HG03354 (cell line): ENCODE data around the gene PCBP3.
"Not testable (repeated sequence)": the region's sequence is repeated elsewhere in the genome, so short reads cannot be mapped to it uniquely, and the experiment has no call there.

ENCODE experiments used
- ATAC-seq: cut with Tn5 transposase; IDR thresholded peaks from one replicate; pipeline ENCODE4 v1.9.1; 2021; ENCODE audit warnings: mild to moderate bottlenecking; ENCODE audit not compliant: unreplicated experiment, poor library complexity, severe bottlenecking

PCBP3 gene

GRCh38 chr21:45611939-45612664 is 31.4 kb upstream of the PCBP3 start:
- ATAC-seq = no peak

- not testable (repeated sequence) for ATAC-seq
Measured at GRCh38 chr21:45612665-45613019, 30.9 kb upstream of the PCBP3 start.

GRCh38 chr21:45613396-45613795 is 30.1 kb upstream of the PCBP3 start:
- no peak for ATAC-seq

- ATAC-seq = no peak
Measured at GRCh38 chr21:45613881-45614280, 29.6 kb upstream of the PCBP3 start.

GRCh38 chr21:45615145-45615711 is 28.3 kb upstream of the PCBP3 start:
- no peak for ATAC-seq

GRCh38 chr21:45617021-45617921 is 26.3 kb upstream of the PCBP3 start:
- no peak for ATAC-seq

- ATAC-seq = no peak
Measured at GRCh38 chr21:45618287-45618686, 25.2 kb upstream of the PCBP3 start.

- no peak for ATAC-seq
Measured at GRCh38 chr21:45618846-45619485, 24.6 kb upstream of the PCBP3 start.

- ATAC-seq = no peak
Measured at GRCh38 chr21:45620201-45620923, 23.2 kb upstream of the PCBP3 start.

- ATAC-seq = not testable (repeated sequence)
Measured at GRCh38 chr21:45621435-45622331, 21.8 kb upstream of the PCBP3 start.

- ATAC-seq = no peak
Measured at GRCh38 chr21:45622416-45623097, 21.0 kb upstream of the PCBP3 start.

- ATAC-seq = no peak
Measured at GRCh38 chr21:45623436-45623835, 20.1 kb upstream of the PCBP3 start.

- ATAC-seq = not testable (repeated sequence)
Measured at GRCh38 chr21:45626127-45626526, 17.4 kb upstream of the PCBP3 start.

GRCh38 chr21:45629046-45629981 is 14.2 kb upstream of the PCBP3 start:
- ATAC-seq = no peak

- ATAC-seq = no peak
Measured at GRCh38 chr21:45630066-45630694, 13.3 kb upstream of the PCBP3 start.

GRCh38 chr21:45630876-45631275 is 12.6 kb upstream of the PCBP3 start:
- no peak for ATAC-seq

GRCh38 chr21:45631540-45631939 is 12.0 kb upstream of the PCBP3 start:
- no peak for ATAC-seq
